GM23248 (cell line): ENCODE results near the gene MYO1D.

Experiments
- EZH2 ChIP-seq: fragments of 200-600 bp; sonication (generic); IDR thresholded peaks from 2 replicates; pipeline ENCODE4 v1.6.1; 2018; ENCODE audit warnings: antibody characterized with exemption, mild to moderate bottlenecking; ENCODE audit not compliant: insufficient read depth, poor library complexity, severe bottlenecking
- EZH2phosphoT487 ChIP-seq: fragments of 200-600 bp; sonication (generic); IDR thresholded peaks from 2 replicates; pipeline ENCODE4 v1.6.1; 2018; ENCODE audit warnings: antibody characterized with exemption, moderate library complexity, mild to moderate bottlenecking, low read depth; ENCODE audit not compliant: insufficient read depth

- TF ChIP-seq EZH2, result no peak
- no peak for TF ChIP-seq EZH2phosphoT487
Observed at GRCh38 chr17:32584792-32585191, 292.1 kb downstream of the MYO1D start.
